SU-DHL-6 (cell line): ENCODE results near the gene EHBP1L1.

ENCODE experiments used
- CTCF ChIP-seq: fragments of 200-600 bp; sonication (generic); IDR thresholded peaks from one replicate; pipeline ENCODE4 v1.5.1; 2017; ENCODE audit warnings: antibody characterized with exemption, mild to moderate bottlenecking, low read length, moderate library complexity; ENCODE audit not compliant: insufficient read depth, poor library complexity, severe bottlenecking
- EZH2phosphoT487 ChIP-seq: fragments of 200-600 bp; sonication (generic), shearing (Covaris generic); conservative IDR thresholded peaks from 2 replicates; pipeline ENCODE4 v1.6.1; 2018; ENCODE audit warnings: mild to moderate bottlenecking, antibody characterized with exemption, low read length, moderate library complexity, mixed read lengths

DNA sequence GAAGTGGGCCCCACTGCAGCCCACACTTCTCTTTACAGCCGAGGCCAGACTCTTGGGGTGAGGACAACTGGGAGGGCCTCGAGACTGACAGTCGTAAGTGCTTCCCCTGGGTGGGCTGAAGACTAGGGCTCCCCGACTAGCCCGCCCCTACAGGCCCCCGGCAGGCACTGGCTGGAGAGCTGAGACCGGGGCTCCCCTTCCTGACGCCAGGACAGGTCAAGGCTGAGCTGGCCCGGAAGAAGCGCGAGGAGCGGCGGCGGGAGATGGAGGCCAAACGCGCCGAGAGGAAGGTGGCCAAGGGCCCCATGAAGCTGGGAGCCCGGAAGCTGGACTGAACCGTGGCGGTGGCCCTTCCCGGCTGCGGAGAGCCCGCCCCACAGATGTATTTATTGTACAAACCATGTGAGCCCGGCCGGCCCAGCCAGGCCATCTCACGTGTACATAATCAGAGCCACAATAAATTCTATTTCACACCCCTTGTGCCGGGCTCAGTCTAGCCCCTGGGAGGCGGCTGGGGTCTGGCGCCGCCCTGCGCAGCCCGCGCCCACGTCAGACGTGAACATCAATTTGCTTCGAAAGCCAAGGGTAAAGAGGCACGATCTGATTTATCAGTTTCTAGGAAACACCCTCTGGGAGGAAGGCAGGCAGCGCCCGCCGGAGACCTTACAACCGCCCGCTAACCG is 37.5 kb upstream of the EHBP1L1 start:
- no peak for TF ChIP-seq CTCF
- no peak for TF ChIP-seq EZH2phosphoT487
